Stomach (tissue), 9 donors: ENCODE results near the gene KLF4. TPM values are rescaled to one million over a fixed set of nuclear protein-coding genes. Genes with fewer than 3 reads are reported as not detected.
"Not testable (repeated sequence)": the region's sequence is repeated elsewhere in the genome, so short reads cannot be mapped to it uniquely, and the experiment has no call there.

Experiments
- DNase-seq, 2 donors: peaks; one replicate each; pipeline versions ENCODE4 v3.0.0 to v3.0.0-alpha.2; 2013 to 2019
- H3K27ac ChIP-seq, 5 donors: fragments of 200-600 bp in 4 of 5; sonication (generic) in 4 of 5; one replicate each; pipeline ENCODE4 v1.5.1; 2013 to 2019; ENCODE audit warnings: mild to moderate bottlenecking in 1 of 5, moderate library complexity in 1 of 5
- H3K27me3 ChIP-seq, 3 donors: fragments of 200-600 bp; sonication (generic); one replicate each; pipeline ENCODE4 v1.5.1; 2017 to 2019; ENCODE audit warnings: mixed run types in 1 of 3
- H3K36me3 ChIP-seq, 4 donors: fragments of 200-600 bp; sonication (generic); 1 replicate in 3 of 4; 2 replicates in 1 of 4; pipeline ENCODE4 v1.5.1; 2016 to 2019
- H3K4me1 ChIP-seq, 4 donors: fragments of 200-600 bp; sonication (generic); one replicate each; pipeline ENCODE4 v1.5.1; 2016 to 2019
- H3K4me3 ChIP-seq, 4 donors: fragments of 200-600 bp; sonication (generic) in 3 of 4; one replicate each; pipeline ENCODE4 v1.5.1; 2016 to 2019; ENCODE audit warnings: mild to moderate bottlenecking in 1 of 4
- H3K9me3 ChIP-seq, 4 donors: fragments of 200-600 bp; sonication (generic); one replicate each; pipeline ENCODE4 v1.5.1; 2016 to 2019
- CTCF ChIP-seq, 7 experiments: fragments of 450-650 bp in 4 of 7; fragments of 200-600 bp in 3 of 7; sonication (generic) in 3 of 7; IDR thresholded peaks; one replicate each; pipeline ENCODE4 v1.5.1; 2016 to 2019; ENCODE audit warnings: antibody characterized with exemption in 7 of 7, control low read depth in 2 of 7, mild to moderate bottlenecking in 1 of 7
- EP300 ChIP-seq: sonication (generic); formaldehyde crosslinking; IDR thresholded peaks from one replicate; pipeline ENCODE4 v1.6.1; 2017; ENCODE audit warnings: antibody characterized with exemption
- POLR2A ChIP-seq, 4 donors: fragments of 450-650 bp; IDR thresholded peaks; one replicate each; pipeline ENCODE4 v1.6.1; 2016; ENCODE audit warnings: antibody characterized with exemption in 4 of 4, control low read depth in 2 of 4, mild to moderate bottlenecking in 1 of 4, moderate library complexity in 1 of 4
- POLR2AphosphoS5 ChIP-seq, 3 donors: sonication (generic); formaldehyde crosslinking; IDR thresholded peaks; one replicate each; pipeline ENCODE4 v1.6.1; 2016; ENCODE audit warnings: antibody characterized with exemption in 3 of 3
- WGBS, 5 donors: extraction: QIAGEN DNeasy Blood & Tissue Kit in 3 of 5; methylation state at CpG; one replicate each; pipeline versions ENCODE4 v1.1.5 to v1.1.7; 2013 to 2018; 5-methylcytosine and 5-hydroxymethylcytosine counted together
- intact Hi-C: fragments of 100-400 bp; cut with DNase I; formaldehyde crosslinking; loops from one replicate; pipeline ENCODE4 v1.15.1; 2023; ENCODE audit warnings: low total_unique reads
- polyA plus RNA-seq, 3 donors: library from polyadenylated mRNA; stranded (reverse); fragments of 200-250 nt; gene quantifications; one replicate each; pipeline ENCODE4 v1.2.3, GENCODE V29; 2013
- total RNA-seq, 5 donors: library from RNA; depleted of rRNA; stranded (reverse); fragments of >200 nt; gene quantifications; one replicate each; pipeline versions ENCODE4 v1.1.0 to v1.2.3, GENCODE V29; 2014 to 2016
- donor health status: healthy with polysubstance abuse.
- donor health status: Bipolar disorder and iron deficiency.
- donor health status: healthy.

Gene KLF4
- total and polyA plus RNA-seq, 8 donors: 18.2 to 323 (median 56.8) TPM

DNA sequence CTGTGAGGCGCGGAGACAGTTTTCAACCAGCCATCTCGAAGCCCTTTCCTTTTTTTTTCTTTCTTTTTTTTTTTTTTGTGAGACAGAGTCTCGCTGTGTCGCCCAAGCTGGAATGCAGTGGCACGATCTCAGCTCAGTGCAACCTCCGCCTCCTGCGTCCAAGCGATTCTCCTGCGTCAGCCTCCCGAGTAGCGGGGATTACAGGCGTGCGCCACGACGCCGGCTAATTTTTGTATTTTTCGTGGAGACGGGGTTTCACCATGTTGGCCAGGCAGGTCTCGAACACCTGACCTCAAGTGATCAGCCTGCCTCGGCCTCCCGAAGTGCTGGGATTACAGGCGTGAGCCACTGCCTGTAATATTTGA, 1.0 kb upstream of the KLF4 start:
- Histone ChIP-seq H3K27me3 (peaks cover 0 to 50% (median 21%) of the 10 kb centered on the region in 3 donors), H3K4me1 (peaks cover 9 to 63% (median 51%) of the 10 kb centered on the region in 4 donors), H3K27ac (peak overlapping the region; percentile 92 to 95 (median 94)), H3K4me3 (peak overlapping the region; percentile 64 to 85 (median 68)), H3K36me3 (peaks cover 0 to 24% (median 8%) of the 10 kb centered on the region in 4 donors)
- 5 to 12% (median 8%) methylated on average over 23 of the region's 23 CpGs for WGBS, 5 donors
- DNase-seq: peak; percentile 45 to 65
- TF ChIP-seq POLR2AphosphoS5 (IDR thresholded peaks at IDR 0.05): peak in 1 of 3 donors; percentile 55
- H3K9me3 ChIP-seq, intact Hi-C loops: not testable (repeated sequence)

- intact Hi-C loops: loop anchor here (10.0 kb wide), 2 partner anchors 246 to 786 kb away; no protein-coding TSS in a partner anchor
- Histone ChIP-seq H3K4me3 (peak overlapping the region; percentile 64 to 85 (median 68)), H3K27ac (peak overlapping the region; percentile 92 to 97 (median 94)), H3K36me3 (peaks cover 0 to 31% (median 12%) of the 10 kb centered on the region in 4 donors), H3K4me1 (peaks cover 9 to 69% (median 60%) of the 10 kb centered on the region in 4 donors), H3K9me3 (no peaks in the 10 kb centered on the region), H3K27me3 (peaks cover 0 to 50% (median 21%) of the 10 kb centered on the region in 3 donors)
- 0 to 2% (median 1%) methylated on average over 23 to 45 of the region's 46 CpGs for WGBS, 5 donors
- no peak for DNase-seq
- no peak for TF ChIP-seq POLR2AphosphoS5 (IDR thresholded peaks at IDR 0.05)
- TF ChIP-seq EP300: no peak
- TF ChIP-seq CTCF (IDR thresholded peaks at IDR 0.05): no peak
- no peak for TF ChIP-seq POLR2A (IDR thresholded peaks at IDR 0.05)
Observed at GRCh38 chr9:107489144-107489673, 360 bp downstream of the KLF4 start.

DNA sequence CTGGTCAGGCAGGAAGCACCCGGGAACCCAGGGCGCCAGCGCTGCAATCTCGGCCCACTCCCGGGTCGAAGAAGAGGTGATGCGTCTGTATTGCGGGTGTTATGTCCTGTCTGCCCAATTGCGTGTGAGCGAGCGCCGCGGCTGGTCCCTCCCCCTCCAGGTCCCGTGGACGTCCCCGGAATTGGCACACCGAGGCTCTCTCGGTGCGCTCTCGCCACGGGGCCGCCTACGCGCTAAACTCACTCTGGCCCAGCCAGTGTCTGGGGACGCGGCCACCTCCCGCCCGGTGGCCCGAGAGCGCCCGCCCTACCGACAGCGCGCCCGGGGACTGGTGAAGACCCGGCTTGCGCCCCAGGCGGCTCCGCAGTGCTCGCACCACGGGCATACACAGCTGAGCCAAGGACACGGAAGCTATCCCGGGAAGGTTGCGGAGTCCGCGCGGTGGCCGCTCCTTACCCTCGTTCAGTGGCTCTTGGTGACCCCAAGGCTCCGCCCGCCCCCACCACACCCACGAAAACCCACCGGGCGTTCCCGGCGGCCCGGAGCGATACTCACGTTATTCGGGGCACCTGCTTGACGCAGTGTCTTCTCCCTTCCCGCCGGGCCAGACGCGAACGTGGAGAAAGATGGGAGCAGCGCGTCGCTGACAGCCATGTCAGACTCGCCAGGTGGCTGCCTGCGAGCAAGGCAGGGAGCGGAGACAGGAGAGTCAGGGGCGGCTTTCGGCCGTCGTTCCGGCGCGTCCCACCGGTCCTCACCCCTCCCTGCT, 1.0 kb downstream of the KLF4 start:
- TF ChIP-seq POLR2AphosphoS5 (IDR thresholded peaks at IDR 0.05) (peak; percentile 62 to 92 (median 71)), POLR2A (IDR thresholded peaks at IDR 0.05) (no peak)
- Histone ChIP-seq H3K36me3 (peaks cover 0 to 31% (median 12%) of the 10 kb centered on the region in 4 donors), H3K27ac (peak overlapping the region; percentile 92 to 97 (median 94)), H3K4me3 (peak overlapping the region; percentile 64 to 85 (median 68)), H3K9me3 (no peaks in the 10 kb centered on the region), H3K27me3 (peaks cover 0 to 50% (median 21%) of the 10 kb centered on the region in 3 donors), H3K4me1 (peaks cover 9 to 73% (median 60%) of the 10 kb centered on the region in 4 donors)
- intact Hi-C loops: loop anchor here (10.0 kb wide), 2 partner anchors 246 to 786 kb away; no protein-coding TSS in a partner anchor
- DNase-seq: peak; percentile 56 to 87
- 0 to 2% (median 1%) methylated on average over 20 to 80 of the region's 80 CpGs for WGBS, 5 donors

DNA sequence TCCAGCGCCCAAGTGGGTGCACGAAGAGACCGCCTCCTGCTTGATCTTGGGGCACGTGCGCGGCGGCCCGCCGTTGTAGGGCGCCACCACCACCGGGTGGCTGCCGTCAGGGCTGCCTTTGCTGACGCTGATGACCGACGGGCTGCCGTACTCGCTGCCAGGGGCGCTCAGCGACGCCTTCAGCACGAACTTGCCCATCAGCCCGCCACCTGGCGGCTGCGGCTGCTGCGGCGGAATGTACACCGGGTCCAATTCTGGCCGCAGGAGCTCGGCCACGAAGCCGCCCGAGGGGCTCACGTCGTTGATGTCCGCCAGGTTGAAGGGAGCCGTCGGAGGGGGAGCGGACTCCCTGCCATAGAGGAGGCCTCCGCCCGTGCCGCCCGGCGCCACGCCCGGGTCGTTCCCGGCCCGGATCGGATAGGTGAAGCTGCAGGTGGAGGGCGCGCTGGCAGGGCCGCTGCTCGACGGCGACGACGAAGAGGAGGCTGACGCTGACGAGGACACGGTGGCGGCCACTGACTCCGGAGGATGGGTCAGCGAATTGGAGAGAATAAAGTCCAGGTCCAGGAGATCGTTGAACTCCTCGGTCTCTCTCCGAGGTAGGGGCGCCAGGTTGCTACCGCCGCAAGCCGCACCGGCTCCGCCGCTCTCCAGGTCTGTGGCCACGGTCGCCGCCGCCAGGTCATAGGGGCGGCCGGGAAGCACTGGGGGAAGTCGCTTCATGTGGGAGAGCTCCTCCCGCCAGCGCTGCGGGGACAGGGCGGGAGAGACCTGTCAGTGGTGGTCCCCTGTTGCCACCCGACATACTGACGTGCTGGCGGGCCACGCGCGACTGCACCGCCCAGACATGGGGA, 1.8 kb downstream of the KLF4 start:
- no peak for TF ChIP-seq POLR2A (IDR thresholded peaks at IDR 0.05)
- TF ChIP-seq EP300: no peak
- peak; percentile 19 to 48 (median 41) for TF ChIP-seq POLR2AphosphoS5 (IDR thresholded peaks at IDR 0.05)
- TF ChIP-seq CTCF (IDR thresholded peaks at IDR 0.05): peak in 5 of 7 experiments; percentile 38 to 70 (median 58)
- peak overlapping the region; percentile 92 to 97 (median 94) for H3K27ac ChIP-seq
- H3K36me3 ChIP-seq: peaks cover 0 to 31% (median 12%) of the 10 kb centered on the region in 4 donors
- peak overlapping the region; percentile 64 to 85 (median 68) for H3K4me3 ChIP-seq
- intact Hi-C loops: loop anchor here (10.0 kb wide), 2 partner anchors 247 to 787 kb away; no protein-coding TSS in a partner anchor
- no peaks in the 10 kb centered on the region for H3K9me3 ChIP-seq
- H3K4me1 ChIP-seq: peaks cover 9 to 69% (median 57%) of the 10 kb centered on the region in 4 donors
- DNase-seq: peak; percentile 68 to 93
- 7 to 26% (median 7%) methylated on average over 17 to 91 of the region's 91 CpGs for WGBS, 5 donors
- peaks cover 0 to 50% (median 21%) of the 10 kb centered on the region in 3 donors for H3K27me3 ChIP-seq
